Suppressor macrophage treated with lipopolysaccharide for 1 hour (primary cell): ENCODE results near the gene PCDHB11.
"Not testable (repeated sequence)": the region's sequence is repeated elsewhere in the genome, so short reads cannot be mapped to it uniquely, and the experiment has no call there.

ENCODE experiments used
- DNase-seq, 3 donors: peaks; one replicate each; pipeline ENCODE4 v3.0.0-alpha.2; 2020 to 2022

Gene PCDHB11

GRCh38 chr5:141246971-141247370 lies 47.5 kb downstream of the PCDHB11 start:
- DNase-seq: not testable (repeated sequence)

GRCh38 chr5:141247434-141247833 lies 48.0 kb downstream of the PCDHB11 start:
- not testable (repeated sequence) for DNase-seq

DNA sequence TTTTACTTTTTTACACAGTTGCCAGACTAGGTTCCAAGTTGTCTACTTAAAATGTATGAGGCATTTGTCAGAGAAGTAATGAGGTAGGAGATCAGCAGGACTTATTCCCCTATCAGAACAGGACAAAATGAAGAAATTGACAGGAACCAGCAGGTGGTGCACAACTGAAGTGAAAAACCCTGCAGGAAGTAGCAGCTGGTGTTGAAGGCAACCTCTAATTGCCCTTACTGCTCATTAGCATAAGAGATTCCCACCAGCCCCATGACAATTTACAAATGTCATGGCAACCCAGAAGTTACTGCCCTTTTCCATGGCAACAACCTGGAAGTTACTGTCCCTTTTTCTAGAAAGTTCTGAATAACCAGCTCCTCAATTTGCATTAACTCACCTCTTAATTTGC lies 51.1 kb downstream of the PCDHB11 start:
- no peak for DNase-seq
